Choroid plexus epithelial cell (primary cell): Measurements from ENCODE around the gene CD3G.

Source experiments
- DNase-seq: peaks from one replicate; pipeline ENCODE4 v3.0.0-alpha.2; 2010; ENCODE audit warnings: low read depth
- H3K4me3 ChIP-seq: 2 replicates; pipeline ENCODE4 v1.5.1; 2011; ENCODE audit warnings: low read depth, mild to moderate bottlenecking, control low read depth, low read length, moderate library complexity
- TF ChIP-seq, protein P1 (sequence below): conservative IDR thresholded peaks from 2 replicates; pipeline ENCODE4 v1.5.1; 2011; ENCODE audit warnings: low read depth, mild to moderate bottlenecking, control low read depth, inconsistent platforms, low read length, moderate library complexity

Gene CD3G

GRCh38 chr11:118313242-118313641, 30.9 kb upstream of the CD3G start:
- H3K4me3 ChIP-seq = no peak overlapping the region
- TF ChIP-seq, protein P1, sequence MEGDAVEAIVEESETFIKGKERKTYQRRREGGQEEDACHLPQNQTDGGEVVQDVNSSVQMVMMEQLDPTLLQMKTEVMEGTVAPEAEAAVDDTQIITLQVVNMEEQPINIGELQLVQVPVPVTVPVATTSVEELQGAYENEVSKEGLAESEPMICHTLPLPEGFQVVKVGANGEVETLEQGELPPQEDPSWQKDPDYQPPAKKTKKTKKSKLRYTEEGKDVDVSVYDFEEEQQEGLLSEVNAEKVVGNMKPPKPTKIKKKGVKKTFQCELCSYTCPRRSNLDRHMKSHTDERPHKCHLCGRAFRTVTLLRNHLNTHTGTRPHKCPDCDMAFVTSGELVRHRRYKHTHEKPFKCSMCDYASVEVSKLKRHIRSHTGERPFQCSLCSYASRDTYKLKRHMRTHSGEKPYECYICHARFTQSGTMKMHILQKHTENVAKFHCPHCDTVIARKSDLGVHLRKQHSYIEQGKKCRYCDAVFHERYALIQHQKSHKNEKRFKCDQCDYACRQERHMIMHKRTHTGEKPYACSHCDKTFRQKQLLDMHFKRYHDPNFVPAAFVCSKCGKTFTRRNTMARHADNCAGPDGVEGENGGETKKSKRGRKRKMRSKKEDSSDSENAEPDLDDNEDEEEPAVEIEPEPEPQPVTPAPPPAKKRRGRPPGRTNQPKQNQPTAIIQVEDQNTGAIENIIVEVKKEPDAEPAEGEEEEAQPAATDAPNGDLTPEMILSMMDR = no peak
- DNase-seq = no peak

DNA sequence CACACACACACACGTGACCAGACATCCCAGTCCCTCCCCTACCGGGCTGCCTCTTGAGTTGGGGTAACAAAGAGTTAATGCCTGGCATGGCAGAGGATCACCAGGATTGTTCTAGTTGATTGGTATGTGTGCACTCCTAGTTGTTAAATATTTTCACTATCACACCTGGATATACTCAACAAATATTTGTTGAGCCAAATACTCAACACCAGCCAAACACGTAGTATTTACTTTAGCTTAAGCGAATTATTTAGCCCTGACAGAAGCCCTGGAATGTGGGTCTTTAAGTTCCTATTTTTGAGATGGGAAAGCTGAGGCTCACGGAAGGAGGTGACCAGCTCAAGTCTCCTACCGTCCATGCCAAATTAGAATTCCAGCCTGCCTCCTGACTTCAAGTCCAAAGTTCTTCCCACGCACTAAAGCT, 29.1 kb upstream of the CD3G start:
- TF ChIP-seq, protein P1 = no peak
- H3K4me3 ChIP-seq = no peak overlapping the region
- DNase-seq = no peak

GRCh38 chr11:118318124-118318523, 26.0 kb upstream of the CD3G start:
- DNase-seq = no peak
- H3K4me3 ChIP-seq = no peak overlapping the region
- TF ChIP-seq, protein P1 = no peak

GRCh38 chr11:118318581-118319336, 25.4 kb upstream of the CD3G start:
- no peak overlapping the region for H3K4me3 ChIP-seq
- TF ChIP-seq, protein P1 = no peak
- no peak for DNase-seq

- no peak overlapping the region for H3K4me3 ChIP-seq
- TF ChIP-seq, protein P1 = no peak
- no peak for DNase-seq
Measured at GRCh38 chr11:118319337-118319707, 24.8 kb upstream of the CD3G start.

DNA sequence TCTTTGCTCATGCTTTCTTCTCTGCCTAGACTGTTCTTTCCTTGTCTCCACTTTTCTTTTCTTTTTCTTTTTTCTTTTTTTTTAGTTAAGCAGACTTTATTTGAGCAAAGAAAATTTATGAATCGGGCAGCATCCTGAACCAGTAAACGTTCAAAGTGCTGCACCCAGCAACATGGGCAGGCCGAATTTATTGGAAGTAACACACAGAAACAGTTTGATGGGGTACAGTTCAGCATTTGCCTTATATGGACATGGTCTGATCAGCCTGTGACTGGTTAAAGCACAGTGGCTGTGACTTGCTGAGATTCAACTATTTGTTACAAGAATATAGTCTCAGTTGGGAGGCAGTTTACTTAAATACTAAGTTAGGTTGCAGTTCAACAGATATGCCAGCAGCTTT, 23.6 kb upstream of the CD3G start:
- DNase-seq = no peak
- H3K4me3 ChIP-seq = no peak overlapping the region
- TF ChIP-seq, protein P1 = no peak
